ENCODE data around the gene DCDC2.
"Not testable (repeated sequence)": the region's sequence is repeated elsewhere in the genome, so short reads cannot be mapped to it uniquely, and the experiment has no call there.

Gene DCDC2

GRCh38 chr6:24381476-24382219, 23.8 kb upstream of the DCDC2 start:
- DNase-seq (ENCODE audit: low read depth) = no peak

DNA sequence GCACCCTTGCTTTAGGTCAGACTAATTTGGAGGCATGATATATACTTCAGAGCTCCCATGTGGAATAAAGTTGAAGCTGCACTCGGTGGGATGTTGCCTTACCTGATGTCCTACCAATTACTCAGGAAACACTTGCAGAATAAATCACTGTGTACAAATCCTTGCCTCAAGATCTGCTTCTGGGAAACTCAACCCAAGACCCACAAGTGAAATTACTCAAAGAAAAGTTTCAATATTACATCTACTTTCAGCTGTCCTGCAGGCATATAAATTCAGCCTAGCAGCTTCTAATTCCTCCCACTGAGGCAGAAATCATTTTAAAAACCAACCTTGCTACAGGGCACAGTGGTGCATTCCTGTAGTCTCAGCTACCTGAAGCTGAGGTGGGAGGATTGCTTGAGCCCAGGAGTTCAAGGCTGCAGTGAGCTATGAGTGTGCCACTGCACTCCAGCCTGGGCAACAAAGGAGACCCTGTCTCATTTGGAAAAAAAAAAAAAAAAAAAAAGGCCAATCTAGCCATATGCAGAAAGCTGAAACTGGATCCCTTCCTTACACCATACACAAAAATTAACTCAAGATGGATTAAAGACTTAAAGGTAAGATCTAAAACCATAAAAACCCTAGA, 20.7 kb upstream of the DCDC2 start:
- no peak for DNase-seq (ENCODE audit: low read depth)

DNA sequence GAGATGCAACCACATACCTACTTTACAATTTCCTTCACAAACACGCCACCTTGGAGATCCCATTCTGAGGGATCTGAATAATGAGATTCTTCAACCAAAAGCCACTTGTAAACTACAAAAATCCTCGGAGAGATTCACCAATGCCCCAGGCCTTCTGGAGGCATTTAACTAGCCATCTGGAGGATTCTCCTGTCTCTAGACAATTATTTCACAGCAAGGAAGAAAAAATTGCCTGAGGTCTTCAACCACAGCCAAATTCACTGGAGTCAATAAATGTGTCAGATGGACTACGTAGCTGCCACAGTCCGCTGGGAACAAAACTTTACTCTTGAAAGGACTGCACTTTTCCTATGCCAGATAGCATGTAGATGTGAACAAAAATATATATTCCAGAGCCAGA, 19.0 kb upstream of the DCDC2 start:
- DNase-seq (ENCODE audit: low read depth) = no peak

GRCh38 chr6:24374612-24375011, 16.8 kb upstream of the DCDC2 start:
- DNase-seq (ENCODE audit: low read depth) = no peak

DNA sequence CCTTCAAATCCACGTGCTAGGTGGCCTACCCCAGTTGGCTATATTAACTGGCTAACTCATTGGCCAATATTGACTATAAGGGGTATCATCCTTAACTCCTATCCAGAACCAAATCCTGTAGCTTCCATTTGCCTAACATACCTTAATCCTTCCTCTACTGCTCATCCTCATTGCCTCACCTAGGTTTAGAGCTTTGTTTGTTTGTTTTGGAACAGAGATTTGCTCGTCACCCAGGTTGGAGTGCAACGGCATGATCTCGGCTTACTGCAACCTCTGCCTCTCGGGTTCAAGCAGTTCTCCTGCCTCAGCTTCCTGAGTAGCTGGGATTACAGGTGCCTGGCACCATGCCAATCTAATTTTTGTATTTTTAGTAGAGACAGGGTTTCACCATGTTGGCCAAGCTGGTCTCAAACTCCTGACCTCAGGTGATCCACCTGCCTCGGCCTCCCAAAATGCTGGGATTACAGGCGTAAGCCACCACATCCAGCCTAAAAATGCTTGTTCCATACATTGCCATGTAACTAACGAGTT, 7.3 kb upstream of the DCDC2 start:
- not testable (repeated sequence) for DNase-seq (ENCODE audit: low read depth)

GRCh38 chr6:24362363-24362762, 4.5 kb upstream of the DCDC2 start:
- DNase-seq (ENCODE audit: low read depth) = not testable (repeated sequence)

GRCh38 chr6:24359640-24360454, 2.0 kb upstream of the DCDC2 start:
- DNase-seq (ENCODE audit: low read depth) = peak; percentile 68

- DNase-seq (ENCODE audit: low read depth) = no peak
Observed at GRCh38 chr6:24358219-24358821, 461 bp upstream of the DCDC2 start.

DNA sequence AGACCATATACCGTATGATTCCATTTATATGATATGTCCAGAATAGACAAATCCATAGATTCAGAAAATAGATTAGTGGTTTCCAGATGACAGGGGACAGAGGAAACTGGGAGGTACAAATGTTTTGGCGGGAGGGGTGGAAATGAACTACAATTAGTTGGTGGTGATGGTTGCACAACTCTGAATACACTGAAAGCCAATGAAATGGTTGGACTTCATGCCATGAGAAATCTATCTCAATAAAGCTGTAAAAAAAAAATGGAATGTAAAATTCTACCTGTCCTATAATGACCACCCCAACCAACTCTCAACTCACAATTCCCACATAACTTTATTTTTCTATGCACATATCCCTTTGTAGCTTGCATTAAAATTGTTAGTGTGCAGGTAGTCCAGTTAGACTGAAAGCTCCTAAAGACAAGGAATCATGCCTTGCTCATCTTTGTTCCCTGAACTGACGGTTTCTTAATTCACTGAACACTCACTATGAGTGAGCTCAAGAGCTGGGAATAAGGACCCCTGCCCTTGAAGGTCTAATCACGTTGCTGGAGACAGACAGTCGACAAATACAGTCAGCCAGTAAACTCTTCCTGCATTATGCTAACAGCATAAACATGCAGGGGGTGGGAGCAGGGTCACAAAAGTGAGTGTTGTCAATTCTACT, 1.4 kb downstream of the DCDC2 start:
- no peak for DNase-seq (ENCODE audit: low read depth)

DNA sequence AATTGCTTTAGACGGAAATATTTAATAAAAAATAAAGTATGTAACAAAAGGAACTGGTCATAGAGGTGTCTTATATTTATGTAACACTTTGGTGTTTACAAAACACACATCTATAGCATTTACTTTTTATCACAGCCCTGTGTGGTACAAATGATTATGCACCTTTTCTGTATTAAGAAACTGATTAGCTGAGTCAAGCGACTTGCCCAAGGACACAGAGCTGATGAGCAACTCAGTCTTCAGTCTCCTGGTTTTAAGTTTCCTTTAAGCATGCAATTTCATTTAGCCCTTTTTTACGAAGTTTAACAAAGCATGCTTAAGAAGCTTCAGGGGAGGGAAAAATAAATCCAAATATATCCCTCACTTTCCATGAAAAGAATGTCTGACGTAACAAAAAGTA, 2.5 kb downstream of the DCDC2 start:
- DNase-seq (ENCODE audit: low read depth) = no peak

GRCh38 chr6:24353861-24354260, 4.0 kb downstream of the DCDC2 start:
- DNase-seq (ENCODE audit: low read depth) = no peak

GRCh38 chr6:24352434-24352833, 5.4 kb downstream of the DCDC2 start:
- DNase-seq (ENCODE audit: low read depth) = no peak

- no peak for DNase-seq (ENCODE audit: low read depth)
Observed at GRCh38 chr6:24344976-24345375, 12.9 kb downstream of the DCDC2 start.

- no peak for DNase-seq (ENCODE audit: low read depth)
Observed at GRCh38 chr6:24340998-24341938, 16.6 kb downstream of the DCDC2 start.

- no peak for DNase-seq (ENCODE audit: low read depth)
Observed at GRCh38 chr6:24339932-24340331, 17.9 kb downstream of the DCDC2 start.

GRCh38 chr6:24334285-24334684, 23.6 kb downstream of the DCDC2 start:
- DNase-seq (ENCODE audit: low read depth) = no peak

GRCh38 chr6:24332317-24332716, 25.5 kb downstream of the DCDC2 start:
- no peak for DNase-seq (ENCODE audit: low read depth)

GRCh38 chr6:24330137-24330732, 27.6 kb downstream of the DCDC2 start:
- DNase-seq (ENCODE audit: low read depth) = no peak

DNA sequence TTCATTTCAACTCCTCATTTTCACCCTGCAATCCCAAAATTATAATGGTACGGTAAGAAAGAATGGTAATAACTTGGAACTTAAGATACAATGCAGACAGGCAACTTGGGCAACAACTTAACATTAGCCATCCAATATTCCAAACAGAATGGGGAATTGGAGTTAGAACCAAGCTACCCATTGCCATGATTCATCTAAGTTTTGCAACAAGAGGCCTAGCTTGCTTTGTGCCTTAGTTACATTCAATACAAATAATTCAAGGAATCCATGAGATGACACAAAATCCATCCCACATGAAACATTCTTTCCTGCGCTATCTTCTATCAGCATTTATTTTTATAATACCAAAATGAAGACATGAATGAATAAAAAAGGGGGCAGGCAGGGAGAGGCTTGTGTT, 28.4 kb downstream of the DCDC2 start:
- no peak for DNase-seq (ENCODE audit: low read depth)

DNA sequence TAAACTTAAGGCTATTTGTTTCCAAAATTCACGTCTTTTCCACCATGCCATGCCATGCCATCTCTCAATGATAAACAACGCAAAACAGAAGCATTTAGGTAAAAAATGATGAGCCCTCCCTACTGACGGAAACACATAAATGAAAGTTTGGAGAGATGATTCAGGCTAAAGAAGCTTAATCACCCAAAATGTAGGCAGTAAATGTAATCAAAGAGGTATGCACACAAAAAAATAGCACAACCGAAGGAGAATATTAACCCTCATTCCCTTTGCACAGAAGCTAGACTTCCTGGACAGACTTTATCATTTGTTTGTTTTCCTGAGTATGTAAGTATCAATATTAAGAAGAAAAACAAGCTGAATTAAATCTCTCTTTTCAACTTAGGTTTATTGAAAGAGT, 28.8 kb downstream of the DCDC2 start:
- no peak for DNase-seq (ENCODE audit: low read depth)
